ENCODE results near the gene NUP214. TPM values are rescaled to one million over a fixed set of nuclear protein-coding genes. Genes with fewer than 3 reads are reported as not detected.

NUP214 gene
- total RNA-seq (2021; ENCODE audit: unreplicated experiment) (34.9 TPM), Bru-seq, nascent RNA (percentile 76 among the genes with signal in this experiment), BruChase-seq, experiment 1, labeled RNA remaining after a 2-hour chase (percentile 73 among the genes with signal in this experiment), BruChase-seq, experiment 2, labeled RNA remaining after a 6-hour chase (percentile 79 among the genes with signal in this experiment)
- polyA plus RNA-seq (2012; ENCODE audit: insufficient read length), result 30.8 TPM
- long read RNA-seq, partial matches to known transcripts, result 42 of 47 reads
- long read RNA-seq, other reads (novel, unspliced or antisense), result 5 of 47 reads

GRCh38 chr9:131125288-131126058 is at the start of gene NUP214:
TSS of gene NUP214 (plus strand) at chr9:131125586. CDS start at chr9:131125705, 119 bp downstream.
- Histone ChIP-seq H3K9me3 (ENCODE audit: control insufficient read depth, insufficient read depth, low read depth, low read length) (no peaks in the 10 kb centered on the region), H3K4me1 (ENCODE audit: control insufficient read depth, insufficient read depth, low read length) (peaks cover 6% of the 10 kb centered on the region; the same call in 1 of the 2 replicates), H3K27me3 (ENCODE audit: control insufficient read depth, insufficient read depth, low read length) (no peaks in the 10 kb centered on the region), H3K27ac (ENCODE audit: low read length) (peak within 1 kb of the TSS; percentile 95), H3K36me3 (ENCODE audit: control insufficient read depth, insufficient read depth, low read length) (peaks cover 21% of the 10 kb centered on the region), H3K4me3 (ENCODE audit: low read depth in 2 of 2, low read length in 2 of 2) (peak within 1 kb of the TSS; percentile 96)
- intact Hi-C loops (cut with micrococcal nuclease; ENCODE audit: unreplicated experiment), result no loop called here
- CTCF ChIA-PET, result interaction anchor here (0.7 kb wide), 1 partner anchor 150 kb away, joined by 3 read pairs; no protein-coding TSS in a partner anchor
- no TSS peak for BruUV-seq (replicated peaks)
- peak; percentile 93 for TF ChIP-seq POLR2AphosphoS5 (IDR thresholded peaks at IDR 0.05; ENCODE audit: low read depth, low read length)
- TF ChIP-seq CTCF (IDR thresholded peaks at IDR 0.05), result no peak
- TF ChIP-seq TCF7L2 (IDR thresholded peaks at IDR 0.05; ENCODE audit: low read depth, low read length), result 0 out of 2 replicates have a peak, but pooled peaks have one; percentile 18
- TF ChIP-seq, protein P1, sequence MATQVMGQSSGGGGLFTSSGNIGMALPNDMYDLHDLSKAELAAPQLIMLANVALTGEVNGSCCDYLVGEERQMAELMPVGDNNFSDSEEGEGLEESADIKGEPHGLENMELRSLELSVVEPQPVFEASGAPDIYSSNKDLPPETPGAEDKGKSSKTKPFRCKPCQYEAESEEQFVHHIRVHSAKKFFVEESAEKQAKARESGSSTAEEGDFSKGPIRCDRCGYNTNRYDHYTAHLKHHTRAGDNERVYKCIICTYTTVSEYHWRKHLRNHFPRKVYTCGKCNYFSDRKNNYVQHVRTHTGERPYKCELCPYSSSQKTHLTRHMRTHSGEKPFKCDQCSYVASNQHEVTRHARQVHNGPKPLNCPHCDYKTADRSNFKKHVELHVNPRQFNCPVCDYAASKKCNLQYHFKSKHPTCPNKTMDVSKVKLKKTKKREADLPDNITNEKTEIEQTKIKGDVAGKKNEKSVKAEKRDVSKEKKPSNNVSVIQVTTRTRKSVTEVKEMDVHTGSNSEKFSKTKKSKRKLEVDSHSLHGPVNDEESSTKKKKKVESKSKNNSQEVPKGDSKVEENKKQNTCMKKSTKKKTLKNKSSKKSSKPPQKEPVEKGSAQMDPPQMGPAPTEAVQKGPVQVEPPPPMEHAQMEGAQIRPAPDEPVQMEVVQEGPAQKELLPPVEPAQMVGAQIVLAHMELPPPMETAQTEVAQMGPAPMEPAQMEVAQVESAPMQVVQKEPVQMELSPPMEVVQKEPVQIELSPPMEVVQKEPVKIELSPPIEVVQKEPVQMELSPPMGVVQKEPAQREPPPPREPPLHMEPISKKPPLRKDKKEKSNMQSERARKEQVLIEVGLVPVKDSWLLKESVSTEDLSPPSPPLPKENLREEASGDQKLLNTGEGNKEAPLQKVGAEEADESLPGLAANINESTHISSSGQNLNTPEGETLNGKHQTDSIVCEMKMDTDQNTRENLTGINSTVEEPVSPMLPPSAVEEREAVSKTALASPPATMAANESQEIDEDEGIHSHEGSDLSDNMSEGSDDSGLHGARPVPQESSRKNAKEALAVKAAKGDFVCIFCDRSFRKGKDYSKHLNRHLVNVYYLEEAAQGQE (IDR thresholded peaks at IDR 0.05; ENCODE audit: insufficient read depth in 1 of 2, low read depth in 2 of 2, low read length in 1 of 2), result peak in 1 of 2 experiments; percentile 67; a peak in 1 of 4 replicates
- TF ChIP-seq SIN3A (IDR thresholded peaks at IDR 0.05; ENCODE audit: borderline replicate concordance, insufficient read depth, low read depth, low read length), result peak; percentile 88; the same call in 1 of the 2 replicates
- in situ Hi-C loops (cut with HindIII; ENCODE audit: low pct_unique_long_range_greater_than_20kb, low sequenced_read_pairs), result no loop called here
- peak; percentile 74 for DNase-seq (ENCODE audit: low read depth, low spot score)
- peak; percentile 100 for ATAC-seq
- POLR2A ChIA-PET, result interaction anchor here (0.6 to 0.9 kb wide), 2 partner anchors 41 to 88 kb away, joined by 3 to 5 read pairs; no protein-coding TSS in a partner anchor

DNA sequence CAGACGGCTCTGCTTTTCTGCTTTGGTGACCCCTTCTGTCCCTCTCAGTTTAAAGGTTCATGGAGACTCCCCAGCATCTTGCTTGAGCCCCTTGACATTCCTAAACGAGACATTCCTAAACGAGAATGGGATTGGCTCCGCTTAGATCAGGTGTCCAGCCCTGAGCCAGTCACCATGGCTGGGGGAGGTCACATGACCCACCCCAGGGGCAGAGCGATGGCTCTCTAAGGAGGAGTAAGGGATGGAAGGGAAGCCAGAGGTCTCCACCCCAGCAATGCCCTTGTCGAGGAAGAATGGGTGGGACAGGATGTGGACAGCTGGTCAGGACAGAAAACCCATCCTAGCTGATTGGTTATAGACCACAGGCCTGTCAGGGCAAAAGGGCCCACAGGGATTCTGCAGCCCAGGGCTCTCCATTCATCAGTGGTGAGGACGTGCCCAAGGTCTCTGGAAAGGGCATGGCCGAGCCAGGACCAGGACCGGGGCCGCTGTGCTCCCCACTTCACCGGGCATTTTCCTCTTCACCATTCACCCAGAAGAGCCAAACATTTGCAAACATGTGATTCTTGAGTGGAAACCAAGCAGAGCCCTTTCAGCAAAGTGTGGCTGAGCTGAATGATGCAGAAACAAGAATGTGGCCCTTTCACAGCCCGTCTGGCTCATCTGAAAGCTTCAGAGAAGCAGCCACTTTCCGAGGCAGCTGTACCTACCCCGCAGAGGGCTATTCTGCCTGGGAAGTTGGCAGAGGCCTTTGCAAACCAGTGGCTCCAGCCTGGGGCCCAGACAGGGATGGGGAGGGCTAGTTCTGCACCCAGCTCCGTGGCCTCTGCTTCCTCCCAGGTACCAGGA is 48.8 kb upstream of the NUP214 start:
- Histone ChIP-seq H3K4me1 (ENCODE audit: control insufficient read depth, insufficient read depth, low read length) (no peaks in the 10 kb centered on the region), H3K36me3 (ENCODE audit: control insufficient read depth, insufficient read depth, low read length) (no peaks in the 10 kb centered on the region), H3K27me3 (ENCODE audit: control insufficient read depth, insufficient read depth, low read length) (no peaks in the 10 kb centered on the region), H3K4me3 (ENCODE audit: low read depth in 2 of 2, low read length in 2 of 2) (no peak overlapping the region), H3K9me3 (ENCODE audit: control insufficient read depth, insufficient read depth, low read depth, low read length) (no peaks in the 10 kb centered on the region), H3K27ac (ENCODE audit: low read length) (no peak overlapping the region)
- CTCF ChIA-PET, result interaction anchor here (0.7 kb wide), 1 partner anchor 34 kb away, joined by 3 read pairs; no protein-coding TSS in a partner anchor
- ATAC-seq, result 0 out of 2 replicates have a peak, but pooled peaks have one; percentile 21
- in situ Hi-C loops (cut with HindIII; ENCODE audit: low pct_unique_long_range_greater_than_20kb, low sequenced_read_pairs), result no loop called here
- no peak for TF ChIP-seq TCF7L2 (IDR thresholded peaks at IDR 0.05; ENCODE audit: low read depth, low read length)
- intact Hi-C loops (cut with micrococcal nuclease; ENCODE audit: unreplicated experiment), result no loop called here
- POLR2A ChIA-PET, result no interaction called here
- no peak for DNase-seq (ENCODE audit: low read depth, low spot score)
- no TSS peak for BruUV-seq (replicated peaks)

All from Panc1 (cell line).